Psoas muscle (tissue), 8 donors: ENCODE measurements around the gene SETDB2. TPM values are rescaled to one million over a fixed set of nuclear protein-coding genes. Genes with fewer than 3 reads are reported as not detected.

Experiments
- ATAC-seq, 4 donors: fragments of 200-7000 bp; cut with Tn5 transposase; one replicate each; pipeline ENCODE4 v1.9.1; 2020; ENCODE audit warnings: moderate library complexity in 3 of 4, mild to moderate bottlenecking in 2 of 4
- DNase-seq, 2 donors: peaks; one replicate each; pipeline ENCODE4 v3.0.0-alpha.2; 2020
- H3K27ac ChIP-seq: fragments of 200-600 bp; one replicate; pipeline ENCODE4 v1.8.0; 2022
- H3K27me3 ChIP-seq, 3 donors: fragments of 200-600 bp in 1 of 3; one replicate each; pipeline versions ENCODE4 v1.6.1 to v1.8.0; 2013 to 2022; ENCODE audit warnings: low read length in 2 of 3, mild to moderate bottlenecking in 2 of 3, moderate library complexity in 1 of 3; ENCODE audit not compliant: insufficient read depth in 3 of 3
- H3K36me3 ChIP-seq, 2 donors: fragments of 200-600 bp in 1 of 2; one replicate each; pipeline versions ENCODE4 v1.6.1 to v1.8.0; 2013 to 2022; ENCODE audit warnings: low read depth in 1 of 2, mild to moderate bottlenecking in 1 of 2, moderate library complexity in 1 of 2; ENCODE audit not compliant: insufficient read depth in 1 of 2
- H3K4me1 ChIP-seq: fragments of 200-600 bp; one replicate; pipeline ENCODE4 v1.8.0; 2022
- H3K4me3 ChIP-seq: fragments of 200-600 bp; one replicate; pipeline ENCODE4 v1.8.0; 2022; ENCODE audit warnings: mild to moderate bottlenecking
- H3K9me3 ChIP-seq: fragments of 200-600 bp; one replicate; pipeline ENCODE4 v1.8.0; 2022
- CTCF ChIP-seq: fragments of 200-600 bp; IDR thresholded peaks from one replicate; pipeline ENCODE4 v1.8.0; 2022; ENCODE audit warnings: antibody characterized with exemption
- WGBS, 3 donors: extraction: QIAGEN DNeasy Blood & Tissue Kit; methylation state at CpG; one replicate each; pipeline versions ENCODE4 v1.1.6 to v1.1.7; 2013; 5-methylcytosine and 5-hydroxymethylcytosine counted together
- intact Hi-C, 2 donors: fragments of 100-400 bp; cut with DNase I; formaldehyde crosslinking; loops; one replicate each; pipeline versions ENCODE4 v1.11.0 to v1.14.2; 2022
- polyA plus RNA-seq, 3 donors: library from polyadenylated mRNA; stranded (reverse); fragments of 200-250 nt; gene quantifications; one replicate each; pipeline ENCODE4 v1.2.3, GENCODE V29; 2013
- total RNA-seq, 4 donors: library from RNA; stranded (reverse); fragmentation: NEBNext Ultra II Directional in 2 of 4; extraction: Animal tissue kit (Norgen Biotek cat#: 25700) in 2 of 4; gene quantifications; one replicate each; pipeline versions ENCODE4 v1.2.1 to v1.2.4, GENCODE V29; 2021 to 2023
- donor health status: healthy with polysubstance abuse.
- donor health status: DM: no; HTN: no; CAD: no; lungs with moderate emphysema.
- donor health status: Bipolar disorder and iron deficiency.
- donor health status: healthy.
- donor health status: DM: yes; HTN: yes; CAD: no.
- donor health status: DM: no; HTN: no; CAD: no.
- donor health status: DM: no; HTN: no; CAD: no.
- donor health status: DM: yes; HTN: yes; CAD: no.

SETDB2 gene
- total and polyA plus RNA-seq, 7 donors = 1.7 to 7.9 (median 3.7) TPM

GRCh38 chr13:49538404-49538803 is 94.3 kb downstream of the SETDB2 start:
- intact Hi-C loops = no loop called here

GRCh38 chr13:49539313-49539712 is 95.2 kb downstream of the SETDB2 start:
- H3K27ac ChIP-seq = no peak overlapping the region
- no peaks in the 10 kb centered on the region for H3K9me3 ChIP-seq
- H3K27me3 ChIP-seq = no peaks in the 10 kb centered on the region
- 66 to 78% (median 71%) methylated on average over 5 of the region's 5 CpGs for WGBS, 3 donors
- peaks cover 0 to 60% of the 10 kb centered on the region in 2 donors for H3K36me3 ChIP-seq
- no peak for ATAC-seq
- intact Hi-C loops = no loop called here
- H3K4me3 ChIP-seq = no peak overlapping the region
- DNase-seq = no peak
- H3K4me1 ChIP-seq = no peaks in the 10 kb centered on the region
- no peak for TF ChIP-seq CTCF

More at GRCh38 chr13:49538404-49538803, 94.3 kb downstream of the SETDB2 start:
- Histone ChIP-seq H3K36me3 (peaks cover 0 to 58% of the 10 kb centered on the region in 2 donors), H3K27ac (no peak overlapping the region), H3K4me1 (no peaks in the 10 kb centered on the region), H3K9me3 (no peaks in the 10 kb centered on the region), H3K4me3 (no peak overlapping the region), H3K27me3 (no peaks in the 10 kb centered on the region)
- TF ChIP-seq CTCF = no peak
- no peak for DNase-seq
- 87 to 95% (median 93%) methylated on average over 2 of the region's 2 CpGs for WGBS, 3 donors
- no peak for ATAC-seq

GRCh38 chr13:49539746-49540145 is 95.7 kb downstream of the SETDB2 start:
- Histone ChIP-seq H3K27ac (no peak overlapping the region), H3K36me3 (peaks cover 0 to 64% of the 10 kb centered on the region in 2 donors), H3K4me3 (no peak overlapping the region), H3K27me3 (no peaks in the 10 kb centered on the region), H3K9me3 (no peaks in the 10 kb centered on the region), H3K4me1 (no peaks in the 10 kb centered on the region)
- no peak for DNase-seq
- 79 to 94% (median 92%) methylated on average over 3 of the region's 3 CpGs for WGBS, 3 donors
- no peak for ATAC-seq
- TF ChIP-seq CTCF = no peak
- intact Hi-C loops = no loop called here

GRCh38 chr13:49540552-49540951 is 96.5 kb downstream of the SETDB2 start:
- TF ChIP-seq CTCF = no peak
- 68 to 77% (median 70%) methylated on average over 7 of the region's 7 CpGs for WGBS, 3 donors
- Histone ChIP-seq H3K4me3 (peak overlapping the region; percentile 36), H3K4me1 (no peaks in the 10 kb centered on the region), H3K36me3 (peaks cover 0 to 71% of the 10 kb centered on the region in 2 donors), H3K27me3 (no peaks in the 10 kb centered on the region), H3K27ac (no peak overlapping the region), H3K9me3 (no peaks in the 10 kb centered on the region)
- intact Hi-C loops = no loop called here
- DNase-seq (no peak), ATAC-seq (no peak)

GRCh38 chr13:49543656-49544055 is 99.6 kb downstream of the SETDB2 start:
- intact Hi-C loops = no loop called here
- H3K27ac ChIP-seq = no peak overlapping the region
- ATAC-seq (no peak), DNase-seq (no peak)
- no peaks in the 10 kb centered on the region for H3K9me3 ChIP-seq
- TF ChIP-seq CTCF = no peak
- 96 to 97% (median 97%) methylated on average over 3 of the region's 3 CpGs for WGBS, 3 donors
- peaks cover 0 to 82% of the 10 kb centered on the region in 2 donors for H3K36me3 ChIP-seq
- no peaks in the 10 kb centered on the region for H3K27me3 ChIP-seq
- no peak overlapping the region for H3K4me3 ChIP-seq
- H3K4me1 ChIP-seq = no peaks in the 10 kb centered on the region
